AG09309 (cell line): ENCODE measurements around the gene KCNH2.

Experiments
- DNase-seq: peaks from one replicate; pipeline ENCODE4 v3.0.0-alpha.2; 2010; ENCODE audit warnings: low read depth
- H3K4me3 ChIP-seq: 2 replicates; pipeline ENCODE4 v1.5.1; 2011; ENCODE audit warnings: mild to moderate bottlenecking, low read depth, low read length, moderate library complexity; ENCODE audit not compliant: control insufficient read depth
- TF ChIP-seq, protein P1 (sequence below): IDR thresholded peaks from 2 replicates; pipeline ENCODE4 v1.5.1; 2011; ENCODE audit warnings: mild to moderate bottlenecking, low read depth, low read length, inconsistent platforms; ENCODE audit not compliant: insufficient read depth, control insufficient read depth; ENCODE audit errors: missing control alignments

KCNH2 gene

DNA sequence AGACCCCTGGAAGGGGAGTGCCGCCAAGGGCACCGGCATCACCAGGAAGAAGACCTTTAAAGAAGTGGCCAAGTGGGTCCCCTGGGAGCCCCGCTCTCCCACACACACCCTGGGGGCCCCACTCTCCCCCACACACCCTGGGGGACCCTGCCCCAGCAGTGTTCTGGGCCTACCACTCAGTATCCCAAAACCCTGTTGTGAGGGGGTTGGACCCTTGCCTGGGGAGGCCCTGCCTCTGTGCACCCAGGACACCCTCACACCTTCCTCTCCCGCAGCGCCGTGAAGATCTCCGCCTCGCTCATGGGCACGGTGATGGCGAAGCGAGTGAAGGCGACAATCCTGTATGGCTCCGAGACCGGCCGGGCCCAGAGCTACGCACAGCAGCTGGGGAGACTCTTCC, 23.4 kb upstream of the KCNH2 start:
- DNase-seq = no peak
- no peak overlapping the region for H3K4me3 ChIP-seq
- TF ChIP-seq, protein P1, sequence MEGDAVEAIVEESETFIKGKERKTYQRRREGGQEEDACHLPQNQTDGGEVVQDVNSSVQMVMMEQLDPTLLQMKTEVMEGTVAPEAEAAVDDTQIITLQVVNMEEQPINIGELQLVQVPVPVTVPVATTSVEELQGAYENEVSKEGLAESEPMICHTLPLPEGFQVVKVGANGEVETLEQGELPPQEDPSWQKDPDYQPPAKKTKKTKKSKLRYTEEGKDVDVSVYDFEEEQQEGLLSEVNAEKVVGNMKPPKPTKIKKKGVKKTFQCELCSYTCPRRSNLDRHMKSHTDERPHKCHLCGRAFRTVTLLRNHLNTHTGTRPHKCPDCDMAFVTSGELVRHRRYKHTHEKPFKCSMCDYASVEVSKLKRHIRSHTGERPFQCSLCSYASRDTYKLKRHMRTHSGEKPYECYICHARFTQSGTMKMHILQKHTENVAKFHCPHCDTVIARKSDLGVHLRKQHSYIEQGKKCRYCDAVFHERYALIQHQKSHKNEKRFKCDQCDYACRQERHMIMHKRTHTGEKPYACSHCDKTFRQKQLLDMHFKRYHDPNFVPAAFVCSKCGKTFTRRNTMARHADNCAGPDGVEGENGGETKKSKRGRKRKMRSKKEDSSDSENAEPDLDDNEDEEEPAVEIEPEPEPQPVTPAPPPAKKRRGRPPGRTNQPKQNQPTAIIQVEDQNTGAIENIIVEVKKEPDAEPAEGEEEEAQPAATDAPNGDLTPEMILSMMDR = no peak

DNA sequence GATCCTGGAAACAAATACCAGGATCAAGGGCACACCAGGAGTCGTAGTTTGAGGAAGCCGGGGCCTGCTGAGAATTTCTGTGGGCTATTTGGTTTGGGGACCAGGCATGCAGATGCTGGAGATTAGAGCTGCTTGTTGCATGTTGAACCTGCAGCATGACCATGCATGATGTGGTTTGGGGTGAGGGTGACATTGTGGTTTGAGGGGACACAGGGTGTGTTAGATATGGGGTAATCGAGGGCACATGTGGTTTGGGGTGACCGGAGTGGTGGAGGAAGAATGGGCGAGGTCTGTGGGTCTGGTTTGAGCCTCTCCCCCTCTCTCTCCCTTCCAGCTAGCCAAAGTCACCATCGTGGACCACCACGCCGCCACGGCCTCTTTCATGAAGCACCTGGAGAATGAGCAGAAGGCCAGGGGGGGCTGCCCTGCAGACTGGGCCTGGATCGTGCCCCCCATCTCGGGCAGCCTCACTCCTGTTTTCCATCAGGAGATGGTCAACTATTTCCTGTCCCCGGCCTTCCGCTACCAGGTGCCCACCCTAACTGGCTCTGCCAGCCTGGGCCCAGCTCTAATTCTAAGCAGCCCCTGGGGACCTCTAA, 22.9 kb upstream of the KCNH2 start:
- no peak for DNase-seq
- TF ChIP-seq, protein P1 = no peak
- no peak overlapping the region for H3K4me3 ChIP-seq

DNA sequence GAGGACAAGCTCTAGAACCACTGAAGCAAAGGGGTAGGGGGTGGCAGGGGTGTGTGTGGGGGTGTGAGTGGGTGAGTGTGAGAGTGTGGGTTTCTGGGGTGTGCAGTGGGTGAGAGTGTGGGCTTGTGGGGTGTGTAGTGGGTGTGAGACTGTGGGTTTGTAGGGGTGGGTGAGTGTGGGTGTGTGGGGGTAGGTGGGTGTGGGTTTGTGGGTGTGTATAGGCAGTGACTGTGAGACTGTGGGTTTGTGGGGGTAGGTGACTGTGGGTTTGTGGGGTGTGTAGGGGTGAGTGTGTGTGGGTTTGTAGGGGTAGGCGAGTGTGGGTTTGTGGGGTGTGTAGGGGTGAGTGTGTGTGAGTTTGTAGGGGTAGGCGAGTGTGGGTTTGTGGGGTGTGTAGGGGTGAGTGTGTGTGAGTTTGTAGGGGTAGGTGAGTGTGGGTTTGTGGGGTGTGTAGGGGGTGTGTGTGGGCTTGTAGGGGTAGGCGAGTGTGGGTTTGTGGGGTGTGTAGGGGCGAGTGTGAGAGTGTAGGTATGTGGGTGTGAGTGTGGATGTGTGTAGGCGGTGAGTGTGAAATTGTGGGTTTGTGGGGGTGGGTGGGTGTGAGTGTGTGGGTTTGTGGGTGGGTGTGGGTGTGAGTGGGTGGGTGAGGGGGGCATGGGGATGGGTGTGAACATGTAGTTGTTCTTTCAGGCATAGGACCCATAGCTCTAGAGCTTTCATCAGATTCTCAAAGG, 21.5 kb upstream of the KCNH2 start:
- TF ChIP-seq, protein P1 = no peak
- H3K4me3 ChIP-seq = no peak overlapping the region
- no peak for DNase-seq

DNA sequence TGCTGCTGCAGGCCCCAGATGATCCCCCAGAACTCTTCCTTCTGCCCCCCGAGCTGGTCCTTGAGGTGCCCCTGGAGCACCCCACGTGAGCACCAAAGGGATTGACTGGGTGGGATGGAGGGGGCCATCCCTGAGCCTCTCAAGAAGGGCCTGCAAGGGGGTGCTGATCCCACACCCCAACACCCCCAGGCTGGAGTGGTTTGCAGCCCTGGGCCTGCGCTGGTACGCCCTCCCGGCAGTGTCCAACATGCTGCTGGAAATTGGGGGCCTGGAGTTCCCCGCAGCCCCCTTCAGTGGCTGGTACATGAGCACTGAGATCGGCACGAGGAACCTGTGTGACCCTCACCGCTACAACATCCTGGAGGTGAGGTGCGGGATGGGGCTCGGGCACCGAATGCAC, 20.9 kb upstream of the KCNH2 start:
- TF ChIP-seq, protein P1 = no peak
- DNase-seq = no peak
- no peak overlapping the region for H3K4me3 ChIP-seq

DNA sequence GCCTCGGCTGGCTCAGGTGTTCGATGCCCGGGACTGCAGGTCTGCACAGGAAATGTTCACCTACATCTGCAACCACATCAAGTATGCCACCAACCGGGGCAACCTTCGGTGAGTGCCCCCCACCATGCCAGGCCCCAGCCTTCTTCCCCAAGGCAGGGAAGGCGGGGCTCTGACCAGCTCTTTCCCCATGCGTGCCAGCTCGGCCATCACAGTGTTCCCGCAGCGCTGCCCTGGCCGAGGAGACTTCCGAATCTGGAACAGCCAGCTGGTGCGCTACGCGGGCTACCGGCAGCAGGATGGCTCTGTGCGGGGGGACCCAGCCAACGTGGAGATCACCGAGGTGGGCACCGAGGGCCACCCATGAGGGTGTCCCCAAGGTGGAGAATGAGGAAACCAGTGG, 20.2 kb upstream of the KCNH2 start:
- TF ChIP-seq, protein P1 = no peak
- no peak overlapping the region for H3K4me3 ChIP-seq
- DNase-seq = no peak

DNA sequence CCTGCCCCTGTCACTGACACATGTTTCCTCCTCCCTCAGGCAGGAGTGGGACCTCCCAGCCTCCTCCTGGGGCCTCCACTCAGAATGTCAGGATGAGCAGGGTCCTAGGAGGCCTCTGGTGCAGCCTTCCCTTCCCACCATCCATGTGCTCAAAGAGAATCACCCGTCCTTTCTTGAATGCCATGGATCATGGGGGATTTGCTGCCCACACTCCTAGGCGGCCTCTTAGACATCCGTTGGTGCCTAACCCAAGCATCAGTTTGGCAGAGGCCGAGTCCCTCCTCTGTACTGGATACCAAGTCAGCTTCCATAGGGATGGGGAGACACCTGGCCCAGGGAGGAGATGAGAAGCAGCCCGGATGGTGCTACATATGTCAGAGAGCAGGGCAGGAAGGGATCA, 19.7 kb upstream of the KCNH2 start:
- no peak overlapping the region for H3K4me3 ChIP-seq
- no peak for DNase-seq
- TF ChIP-seq, protein P1 = no peak
